Kidney glomerular epithelial cell (primary cell): ENCODE measurements around the gene SLC26A5.
"Not testable (repeated sequence)": the region's sequence is repeated elsewhere in the genome, so short reads cannot be mapped to it uniquely, and the experiment has no call there.

Experiments
- DNase-seq: peaks from one replicate; lab custom pipeline; 2025; lab: John Stamatoyannopoulos, UW

SLC26A5 gene

GRCh38 chr7:103399687-103400086, 46.3 kb downstream of the SLC26A5 start:
- DNase-seq, result not testable (repeated sequence)

GRCh38 chr7:103398483-103399127, 47.4 kb downstream of the SLC26A5 start:
- DNase-seq, result no peak

DNA sequence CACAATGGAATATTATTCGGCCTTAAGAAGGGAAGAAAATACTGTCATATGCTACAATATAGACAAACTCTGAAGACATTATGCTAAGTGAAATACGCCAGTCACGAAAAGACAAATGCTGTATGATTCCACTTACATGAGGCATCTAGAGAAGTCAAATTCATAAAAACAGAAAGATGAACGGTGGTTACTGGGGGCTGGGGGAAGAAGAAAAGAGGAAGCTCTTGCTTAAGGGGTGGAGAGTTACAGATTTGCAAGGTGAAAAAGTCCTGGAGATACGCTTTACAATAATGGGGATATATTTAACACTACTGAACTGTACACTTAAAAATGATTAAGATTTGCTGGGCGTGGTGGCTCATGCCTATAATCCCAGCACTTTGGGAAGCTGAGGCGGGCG, 49.5 kb downstream of the SLC26A5 start:
- DNase-seq, result no peak

DNA sequence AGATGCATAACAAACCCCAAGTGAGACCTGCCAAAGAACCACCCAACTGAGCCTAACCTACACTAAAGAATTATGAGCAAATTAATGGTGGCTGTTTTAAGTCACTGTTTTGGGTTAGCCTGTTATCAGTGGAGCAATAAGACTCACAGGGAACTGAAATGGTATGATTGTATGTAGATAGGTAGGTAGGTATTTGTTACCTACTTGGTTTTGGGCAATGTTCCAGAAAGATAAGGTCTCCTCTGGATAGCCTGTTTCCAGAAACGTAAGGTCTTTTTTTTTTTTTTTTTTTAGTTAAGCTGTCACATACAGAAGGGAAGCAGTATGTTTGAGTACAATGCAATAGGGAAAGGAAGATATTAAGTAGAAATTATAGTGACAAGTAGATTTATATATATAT, 50.9 kb downstream of the SLC26A5 start:
- DNase-seq, result no peak

DNA sequence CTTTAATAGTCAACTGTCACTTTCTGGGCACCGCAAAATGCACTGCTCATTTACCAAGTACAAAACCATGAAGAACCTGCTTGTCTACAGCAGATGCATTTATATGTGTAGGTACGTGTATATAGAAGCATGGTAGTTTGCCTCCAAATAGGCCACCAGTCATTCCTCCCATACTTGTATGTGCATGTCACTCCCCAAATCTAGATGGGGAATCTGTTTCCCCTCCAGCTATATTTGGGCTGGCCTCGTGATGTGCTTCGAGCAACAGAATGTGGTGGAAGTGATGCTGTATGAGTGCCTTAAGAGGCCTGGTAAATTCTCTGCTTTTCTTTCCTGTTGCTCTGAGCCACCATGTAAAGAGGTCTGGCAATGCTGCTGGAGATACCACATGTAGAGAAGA, 51.4 kb downstream of the SLC26A5 start:
- DNase-seq, result no peak

DNA sequence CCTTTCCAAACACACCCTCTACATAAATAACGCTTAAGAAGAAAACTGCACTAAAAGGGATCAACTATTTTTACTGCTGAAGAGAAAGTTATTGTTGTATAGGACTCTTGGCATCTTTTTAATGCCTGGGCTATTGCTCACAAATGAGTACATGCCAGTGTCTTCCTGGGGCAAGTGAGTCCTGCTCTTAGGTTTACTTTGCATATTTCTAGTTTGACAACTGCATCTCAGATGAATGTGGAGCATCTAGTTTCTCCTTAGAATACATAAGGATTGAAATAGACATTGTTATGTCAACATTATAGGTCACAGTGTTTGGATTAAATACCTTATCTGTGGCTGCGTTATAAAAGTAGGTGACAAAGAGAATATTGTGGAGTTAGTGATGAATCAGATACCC, 54.0 kb downstream of the SLC26A5 start:
- no peak for DNase-seq

- no peak for DNase-seq
Observed at GRCh38 chr7:103391150-103391549, 54.9 kb downstream of the SLC26A5 start.

GRCh38 chr7:103389263-103389662, 56.7 kb downstream of the SLC26A5 start:
- no peak for DNase-seq

- DNase-seq, result no peak
Observed at GRCh38 chr7:103388469-103389140, 57.4 kb downstream of the SLC26A5 start.

DNA sequence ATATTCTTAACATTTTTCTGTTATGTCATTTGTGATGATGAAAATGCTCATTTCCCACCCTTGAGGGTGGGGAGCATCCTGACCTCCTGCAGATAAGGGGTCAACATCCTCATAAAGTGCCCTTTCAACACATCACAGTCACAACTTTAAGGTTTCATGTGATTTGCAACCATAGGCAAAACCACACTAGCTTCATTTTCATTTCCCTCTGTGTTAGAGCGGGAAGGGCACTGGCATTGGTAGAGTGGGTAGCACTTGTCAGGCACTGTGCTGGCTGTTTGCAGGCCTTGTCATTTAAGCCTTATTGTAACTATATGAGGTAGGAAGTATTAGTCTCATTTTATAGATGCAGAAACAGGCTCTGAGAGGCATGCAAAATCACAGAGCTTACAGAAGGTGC, 58.8 kb downstream of the SLC26A5 start:
- DNase-seq, result no peak

DNA sequence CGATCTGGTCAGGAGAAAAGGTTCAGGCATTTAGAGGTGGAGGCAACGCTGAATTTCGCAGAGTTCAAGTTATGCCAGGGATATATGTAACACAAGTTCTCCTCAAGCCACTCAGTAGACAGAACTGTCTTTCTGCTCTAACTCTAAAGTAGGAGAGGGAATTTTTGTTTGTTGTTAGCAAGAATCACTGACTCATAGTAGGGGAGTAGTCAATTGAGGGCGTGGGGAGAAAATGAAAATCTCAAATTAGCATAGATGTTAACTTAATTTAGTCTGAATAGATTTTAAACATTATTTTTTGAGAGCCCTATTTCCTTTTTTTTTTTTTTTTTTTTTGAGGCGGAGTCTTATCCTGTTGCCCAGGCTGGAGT, 64.0 kb downstream of the SLC26A5 start:
- no peak for DNase-seq

DNA sequence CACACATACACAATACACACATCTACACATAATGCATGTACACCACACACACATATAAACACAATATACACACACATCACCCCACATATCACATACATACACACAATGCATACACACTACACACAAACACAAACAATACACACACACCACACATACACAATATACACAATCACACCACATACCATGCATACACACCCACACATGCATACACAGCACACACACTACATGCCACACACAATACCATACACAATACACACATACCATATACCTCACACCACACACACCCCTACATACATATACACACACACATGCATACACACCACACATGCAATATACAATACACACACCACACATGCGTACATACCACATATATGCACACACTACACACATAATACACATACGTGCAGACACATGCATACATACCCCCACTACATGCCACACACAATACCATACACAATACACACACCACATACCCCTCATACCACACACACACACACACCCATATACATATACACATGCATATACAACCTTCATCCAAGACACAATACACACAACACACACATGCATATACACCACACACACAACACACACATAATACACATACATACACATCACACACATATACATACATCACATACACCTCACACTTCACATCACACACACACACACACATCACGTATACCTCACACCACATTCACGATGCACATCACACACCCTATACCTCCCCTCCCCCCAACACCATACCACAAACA, 64.6 kb downstream of the SLC26A5 start:
- no peak for DNase-seq

DNA sequence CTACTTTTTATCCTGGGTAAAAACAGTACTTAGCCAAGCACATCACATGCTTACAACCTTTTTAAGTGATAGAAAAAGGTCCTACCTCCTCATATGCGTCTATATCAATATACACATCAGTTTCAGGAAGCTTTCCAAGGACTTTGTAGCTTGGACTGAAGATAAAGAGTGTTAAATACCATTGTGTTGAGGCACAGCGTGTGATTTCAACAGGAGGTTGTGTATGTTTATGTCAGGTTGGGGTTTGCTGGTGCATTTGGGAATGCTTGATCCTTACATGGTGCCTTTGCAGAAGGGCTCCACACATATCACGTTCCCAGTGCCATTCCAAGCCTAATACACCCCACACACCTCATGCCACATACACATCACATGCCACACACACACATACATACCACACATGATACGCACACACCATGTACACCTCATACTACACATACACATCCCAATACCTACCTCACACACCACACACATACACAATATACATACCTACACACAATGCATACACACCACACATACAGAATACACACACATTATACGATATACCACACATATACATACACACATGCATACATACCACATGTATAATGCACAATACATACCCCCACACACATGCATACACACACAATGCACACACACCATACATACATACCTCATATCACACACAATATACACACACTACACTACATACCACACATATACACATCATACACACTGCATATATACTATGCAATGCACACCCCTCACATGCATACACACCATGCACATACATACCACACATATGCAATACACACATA, 65.4 kb downstream of the SLC26A5 start:
- no peak for DNase-seq

GRCh38 chr7:103379270-103379975, 66.6 kb downstream of the SLC26A5 start:
- DNase-seq, result no peak

- no peak for DNase-seq
Observed at GRCh38 chr7:103373866-103374643, 72.0 kb downstream of the SLC26A5 start.

DNA sequence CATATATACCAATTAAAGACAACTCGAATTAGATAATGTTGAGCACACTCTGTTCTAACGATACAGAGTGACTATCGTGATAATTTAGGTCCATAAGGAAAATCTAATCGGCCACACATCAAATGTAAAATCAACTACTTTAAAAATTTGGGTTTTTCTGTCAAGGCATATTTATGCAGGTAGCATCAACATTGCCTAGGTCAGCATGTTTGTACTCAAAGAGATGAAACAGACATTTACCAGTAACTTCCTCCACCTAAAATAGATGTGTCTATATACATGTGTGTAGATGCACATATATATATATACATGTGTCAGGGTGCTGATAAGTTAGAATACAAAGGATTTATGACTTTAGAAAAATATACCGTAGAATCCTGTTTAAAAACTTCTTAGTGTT, 76.6 kb downstream of the SLC26A5 start:
- no peak for DNase-seq

DNA sequence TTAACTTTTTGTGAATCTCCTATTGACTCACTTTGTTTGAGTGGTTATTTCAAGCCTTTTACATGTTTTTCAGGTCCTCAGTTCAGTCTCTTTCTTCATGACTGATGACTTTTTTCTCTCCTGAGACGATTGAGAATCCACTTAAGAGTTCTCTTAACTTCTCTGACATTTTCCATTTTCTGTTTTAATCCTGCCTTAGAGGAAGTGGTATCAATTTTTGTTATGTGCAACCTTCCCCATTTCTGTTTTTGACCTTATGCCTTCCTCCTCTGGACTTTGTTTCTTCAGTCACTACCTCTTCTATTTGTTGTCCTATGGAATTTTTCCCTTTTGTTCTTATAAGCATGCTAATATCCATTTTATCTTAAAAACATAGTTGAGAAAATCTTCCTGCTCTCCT, 96.2 kb downstream of the SLC26A5 start:
- no peak for DNase-seq

DNA sequence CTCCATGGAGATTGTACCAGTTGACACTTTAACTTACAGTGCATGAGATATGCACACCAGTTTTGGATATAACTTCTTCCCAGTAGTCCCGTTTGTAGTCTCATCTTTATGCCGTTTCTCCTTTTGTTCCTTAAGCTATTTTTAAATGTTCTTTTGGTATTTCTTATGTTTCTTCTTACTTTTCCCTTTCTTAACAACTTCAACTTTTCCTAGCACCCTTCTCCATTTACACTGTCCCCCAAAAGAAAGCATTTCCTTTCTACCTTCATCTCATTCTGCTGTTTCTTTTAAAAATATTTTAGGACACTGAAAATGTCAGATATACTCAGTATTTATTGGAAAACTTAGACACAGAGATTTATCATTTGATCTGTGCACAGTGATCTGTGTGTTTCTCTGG, 97.0 kb downstream of the SLC26A5 start:
- no peak for DNase-seq

GRCh38 chr7:103348452-103348851, 97.6 kb downstream of the SLC26A5 start:
- DNase-seq, result no peak

DNA sequence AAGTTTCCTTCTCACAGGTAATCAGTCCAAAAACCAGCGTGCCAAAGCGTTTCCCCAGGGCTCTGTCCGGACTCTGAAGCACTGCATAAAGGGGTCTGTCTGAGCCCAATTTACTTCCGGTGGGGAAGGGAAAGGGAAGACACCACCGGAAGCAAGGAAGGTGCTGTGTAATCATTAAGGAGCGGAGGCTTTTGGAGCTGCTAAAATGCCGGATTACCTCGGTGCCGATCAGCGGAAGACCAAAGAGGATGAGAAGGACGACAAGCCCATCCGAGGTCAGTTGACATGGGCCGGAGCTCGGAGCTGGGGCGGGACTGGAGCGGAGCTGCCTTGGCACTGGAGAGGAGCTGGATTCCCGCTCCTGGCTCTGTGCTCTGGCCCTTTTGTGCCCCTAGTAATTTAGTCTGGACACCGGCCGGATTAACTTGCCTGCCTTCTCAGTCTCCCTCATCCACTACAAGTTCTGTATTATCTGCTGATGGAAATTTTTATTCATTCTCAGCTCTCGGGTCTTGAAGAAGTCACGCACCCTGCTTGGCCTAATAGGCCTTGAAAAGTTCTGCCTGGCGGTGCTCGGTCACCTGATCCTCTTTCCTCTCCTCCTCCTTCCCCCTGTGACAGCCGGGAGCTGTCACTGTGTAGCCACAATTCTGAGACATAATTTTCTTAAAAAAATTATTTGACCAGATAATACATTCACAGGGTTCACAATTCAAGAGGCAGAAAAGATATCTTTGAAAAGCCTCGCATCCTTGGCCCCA, 98.3 kb downstream of the SLC26A5 start, which contains the start of gene PSMC2:
Gene PSMC2 (plus strand): TSS at position 137 of the 761 bp plus-strand sequence. CDS start 69 bp downstream, at position 206.
- peak; percentile 92 for DNase-seq
